HCT116 (cell line): ENCODE measurements around the gene KIF25. TPM values are rescaled to one million over a fixed set of nuclear protein-coding genes. Genes with fewer than 3 reads are reported as not detected.

Experiments used
- ATAC-seq: fragments of 200-7000 bp; cut with Tn5 transposase; 2 replicates; pipeline ENCODE4 v1.9.1; 2020; ENCODE audit warnings: mild to moderate bottlenecking, moderate library complexity
- BruUV-seq: library from RNA; stranded (reverse); fragments of 400-500 nt; replicated peaks from 2 replicates; lab custom pipeline; 2021; lab: Mats Ljungman, UMichigan
- CTCF ChIA-PET: fragments of 300-600 bp; sonication (Branson Sonifier 250); formaldehyde crosslinking; loops from one replicate; lab custom pipeline; 2021; ENCODE audit warnings: antibody characterized with exemption; lab: Charles Lee
- POLR2A ChIA-PET: fragments of 300-600, 350-600 bp; sonication (Branson Sonifier 250); formaldehyde crosslinking; loops from one replicate; lab custom pipeline; 2021; ENCODE audit warnings: antibody characterized with exemption; lab: Charles Lee
- RAD21 ChIA-PET, 2 experiments: fragments of 300-600 bp; sonication (Branson Sonifier 250); formaldehyde crosslinking; loops; one replicate each; lab custom pipeline; 2023; ENCODE audit warnings: low total read pairs in 2 of 2; ENCODE audit not compliant: uncharacterized antibody in 2 of 2, unreplicated experiment in 2 of 2, low non-redundant PET in 1 of 2; lab: Charles Lee
- DNase-seq: peaks from one replicate; pipeline ENCODE4 v3.0.0-alpha.2; 2010; ENCODE audit warnings: low read depth, low spot score
- H2AFZ ChIP-seq: fragments of 200-600 bp; shearing (Covaris generic), sonication (generic); 2 replicates; pipeline ENCODE4 v1.6.1; 2017; ENCODE audit warnings: low read depth, mixed run types, mixed read lengths, antibody characterized with exemption, low read length; ENCODE audit not compliant: poor library complexity, severe bottlenecking
- H3K27ac ChIP-seq: 2 replicates; pipeline ENCODE4 v1.5.1; 2012; ENCODE audit warnings: low read depth, low read length
- H3K27me3 ChIP-seq: fragments of 200-600 bp; sonication (generic); 2 replicates; pipeline ENCODE4 v1.6.1; 2016; ENCODE audit warnings: mixed run types, low read length, mixed read lengths; ENCODE audit not compliant: insufficient read depth
- H3K36me3 ChIP-seq, 2 experiments: fragments of 200-500 bp in 1 of 2; fragments of 200-600 bp in 1 of 2; sonication (Bioruptor generic) in 1 of 2; sonication (generic) in 1 of 2; 2 replicates each; pipeline versions ENCODE4 v1.5.1 to v1.6.1; 2014 to 2016; ENCODE audit warnings: low read length in 2 of 2, inconsistent platforms in 1 of 2, mixed read lengths in 1 of 2, mixed run types in 1 of 2; ENCODE audit not compliant: insufficient read depth in 2 of 2, control insufficient read depth in 1 of 2
- H3K4me1 ChIP-seq, 2 experiments: fragments of 200-600 bp in 1 of 2; sonication (generic) in 1 of 2; 2 replicates each; pipeline versions ENCODE4 v1.5.1 to v1.6.1; 2012 to 2017; ENCODE audit warnings: low read length in 2 of 2, inconsistent platforms in 1 of 2, mild to moderate bottlenecking in 1 of 2, mixed read lengths in 1 of 2, mixed run types in 1 of 2, moderate library complexity in 1 of 2; ENCODE audit not compliant: insufficient read depth in 2 of 2, control insufficient read depth in 1 of 2
- H3K4me2 ChIP-seq: fragments of 200-600 bp; sonication (generic); 2 replicates; pipeline ENCODE4 v1.6.1; 2017; ENCODE audit warnings: mixed run types, low read length, mixed read lengths
- H3K4me3 ChIP-seq, 2 experiments: fragments of 200-600 bp in 1 of 2; sonication (generic) in 1 of 2; replicated peaks in 1 of 2; 2 replicates each; pipeline ENCODE4 v1.5.1; 2011 to 2016; ENCODE audit warnings: low read length in 2 of 2, control low read depth in 1 of 2, low read depth in 1 of 2, mild to moderate bottlenecking in 1 of 2, mixed read lengths in 1 of 2, mixed run types in 1 of 2
- H3K79me2 ChIP-seq: fragments of 200-600 bp; sonication (generic); 2 replicates; pipeline ENCODE4 v1.6.1; 2017; ENCODE audit warnings: mild to moderate bottlenecking, mixed run types, low read length, moderate library complexity, mixed read lengths; ENCODE audit not compliant: insufficient read depth
- H3K9ac ChIP-seq: fragments of 200-600 bp; sonication (generic); 2 replicates; pipeline ENCODE4 v1.6.1; 2016; ENCODE audit warnings: low read length, mixed read lengths
- H3K9me2 ChIP-seq: fragments of 200-600 bp; sonication (generic), shearing (Covaris generic); 2 replicates; pipeline ENCODE4 v1.6.1; 2017; ENCODE audit warnings: mixed run types, mild to moderate bottlenecking, moderate library complexity; ENCODE audit not compliant: insufficient read depth
- H3K9me3 ChIP-seq, 2 experiments: fragments of 200-500 bp in 1 of 2; fragments of 200-600 bp in 1 of 2; sonication (Bioruptor generic) in 1 of 2; sonication (generic) in 1 of 2; 2 replicates each; pipeline ENCODE4 v1.6.1; 2014 to 2017; ENCODE audit warnings: low read length in 2 of 2, mixed read lengths in 2 of 2, inconsistent platforms in 1 of 2, low read depth in 1 of 2, mild to moderate bottlenecking in 1 of 2, mixed run types in 1 of 2, moderate library complexity in 1 of 2; ENCODE audit not compliant: control insufficient read depth in 1 of 2, insufficient read depth in 1 of 2
- H4K20me1 ChIP-seq: fragments of 200-600 bp; sonication (generic), shearing (Covaris generic); 2 replicates; pipeline ENCODE4 v1.6.1; 2017; ENCODE audit warnings: mixed run types, mild to moderate bottlenecking, moderate library complexity; ENCODE audit not compliant: insufficient read depth
- CEBPB ChIP-seq: IDR thresholded peaks from 2 replicates; pipeline ENCODE4 v1.6.1; 2012; ENCODE audit warnings: low read depth
- CTCF ChIP-seq, 3 experiments: fragments of 200-600 bp in 1 of 3; sonication (generic) in 1 of 3; IDR thresholded peaks in 2 of 3; conservative IDR thresholded peaks in 1 of 3; 2 replicates each; pipeline ENCODE4 v1.5.1; 2012 to 2017; ENCODE audit warnings: low read depth in 2 of 3, low read length in 2 of 3, antibody characterized with exemption in 1 of 3, borderline replicate concordance in 1 of 3, control low read depth in 1 of 3, mild to moderate bottlenecking in 1 of 3, mixed read lengths in 1 of 3, mixed run types in 1 of 3, moderate library complexity in 1 of 3; ENCODE audit not compliant: insufficient read depth in 1 of 3
- EGR1 ChIP-seq: IDR thresholded peaks from 2 replicates; pipeline ENCODE4 v1.6.1; 2012; ENCODE audit warnings: low read depth
- ELF1 ChIP-seq: IDR thresholded peaks from 2 replicates; pipeline ENCODE4 v1.6.1; 2012; ENCODE audit warnings: low read depth, borderline replicate concordance
- EZH2 ChIP-seq: fragments of 200-600 bp; sonication (generic); IDR thresholded peaks from 2 replicates; pipeline ENCODE4 v1.6.1; 2017; ENCODE audit warnings: antibody characterized with exemption, mixed run types
- FOSL1 ChIP-seq: IDR thresholded peaks from 2 replicates; pipeline ENCODE4 v1.6.1; 2012; ENCODE audit warnings: low read depth
- REST ChIP-seq: IDR thresholded peaks from 2 replicates; pipeline ENCODE4 v1.6.1; 2012; ENCODE audit warnings: low read depth
- SIN3A ChIP-seq: IDR thresholded peaks from 2 replicates; pipeline ENCODE4 v1.6.1; 2012; ENCODE audit warnings: low read depth
- SP1 ChIP-seq: IDR thresholded peaks from 2 replicates; pipeline ENCODE4 v1.6.1; 2012; ENCODE audit warnings: low read depth
- TCF7L2 ChIP-seq: IDR thresholded peaks from 2 replicates; pipeline ENCODE4 v1.7.0; 2011; ENCODE audit warnings: borderline replicate concordance, inconsistent platforms; ENCODE audit not compliant: insufficient read depth, insufficient read length; ENCODE audit errors: extremely low read depth
- ZBTB33 ChIP-seq: IDR thresholded peaks from 2 replicates; pipeline ENCODE4 v1.6.1; 2011; ENCODE audit warnings: mild to moderate bottlenecking, low read length, moderate library complexity; ENCODE audit not compliant: insufficient replicate concordance; ENCODE audit errors: extremely low read depth
- ZNF274 ChIP-seq: fragments of 200-500 bp; sonication (Bioruptor generic); IDR thresholded peaks from 2 replicates; pipeline ENCODE4 v1.6.1; 2014; ENCODE audit warnings: mild to moderate bottlenecking, low read depth, low read length, inconsistent platforms
- intact Hi-C: fragments of 100-400 bp; cut with micrococcal nuclease; formaldehyde crosslinking; loops from 2 replicates; pipeline ENCODE4 v1.10.0; 2022
- total RNA-seq: library from RNA; stranded (reverse); gene quantifications from one replicate; pipeline ENCODE4 v1.2.1, GENCODE V29; 2021; ENCODE audit not compliant: unreplicated experiment

The KIF25 gene
- total RNA-seq, 1 experiment from 2014 or later, result not detected

GRCh38 chr6:167995302-167995701 lies 2.2 kb upstream of the KIF25 start:
- no peaks in the 10 kb centered on the region for H3K9me3 ChIP-seq
- H3K27ac ChIP-seq, result no peak overlapping the region
- CTCF ChIA-PET, result no interaction called here
- BruUV-seq, result no TSS peak
- POLR2A ChIA-PET, result no interaction called here
- H3K9me2 ChIP-seq, result no peaks in the 10 kb centered on the region
- no peaks in the 10 kb centered on the region for H4K20me1 ChIP-seq
- DNase-seq (no peak), ATAC-seq (no peak)
- H3K4me3 ChIP-seq, result no peak overlapping the region
- intact Hi-C loops, result no loop called here
- H3K27me3 ChIP-seq, result peaks cover 10% of the 10 kb centered on the region; the same call in 1 of the 2 replicates
- H2AFZ ChIP-seq, result no peak overlapping the region
- TF ChIP-seq ELF1 (no peak), ZNF274 (no peak), SIN3A (no peak), CEBPB (no peak), ZBTB33 (no peak), EZH2 (no peak)
- H3K4me1 ChIP-seq, result no peaks in the 10 kb centered on the region
- RAD21 ChIA-PET, result no interaction called here
- H3K4me2 ChIP-seq, result no peak overlapping the region
- no peaks in the 10 kb centered on the region for H3K36me3 ChIP-seq
- no peak overlapping the region for H3K9ac ChIP-seq
- no peaks in the 10 kb centered on the region for H3K79me2 ChIP-seq

GRCh38 chr6:167995731-167996151 lies 1.7 kb upstream of the KIF25 start:
- H3K4me3 ChIP-seq, result no peak overlapping the region
- no peaks in the 10 kb centered on the region for H3K4me1 ChIP-seq
- no peaks in the 10 kb centered on the region for H3K9me3 ChIP-seq
- CTCF ChIA-PET, result no interaction called here
- H3K79me2 ChIP-seq, result no peaks in the 10 kb centered on the region
- no peak overlapping the region for H3K4me2 ChIP-seq
- no peaks in the 10 kb centered on the region for H3K9me2 ChIP-seq
- intact Hi-C loops, result no loop called here
- no peaks in the 10 kb centered on the region for H4K20me1 ChIP-seq
- ATAC-seq (no peak), DNase-seq (no peak)
- H3K27ac ChIP-seq, result no peak overlapping the region
- no peak overlapping the region for H3K9ac ChIP-seq
- no peaks in the 10 kb centered on the region for H3K36me3 ChIP-seq
- no TSS peak for BruUV-seq
- H2AFZ ChIP-seq, result no peak overlapping the region
- RAD21 ChIA-PET, result no interaction called here
- POLR2A ChIA-PET, result no interaction called here
- H3K27me3 ChIP-seq, result peaks cover 10% of the 10 kb centered on the region; the same call in 1 of the 2 replicates
- no peak for TF ChIP-seq EGR1
- no peak for TF ChIP-seq CTCF (IDR thresholded peaks at IDR 0.05 in 2 of 3, conservative IDR thresholded peaks at IDR 0.05 in 1 of 3; ENCODE audit: borderline replicate concordance in 1 of 3, insufficient read depth in 1 of 3, low read depth in 2 of 3, low read length in 2 of 3)
- no peak for TF ChIP-seq SP1
- no peak for TF ChIP-seq EZH2
- no peak for TF ChIP-seq FOSL1
- no peak for TF ChIP-seq CEBPB
- no peak for TF ChIP-seq ZNF274
- no peak for TF ChIP-seq TCF7L2
- no peak for TF ChIP-seq REST
- TF ChIP-seq ELF1, result no peak
